DOHH2 (cell line): ENCODE data around the gene TTC28.

Experiments
- H3F3A ChIP-seq: fragments of 200-600 bp; sonication (generic), shearing (Covaris generic); 2 replicates; pipeline ENCODE4 v1.6.0; 2016; ENCODE audit warnings: antibody characterized with exemption, mild to moderate bottlenecking; ENCODE audit not compliant: control insufficient read depth, insufficient read depth
- H3K27ac ChIP-seq: fragments of 200-600 bp; sonication (generic); 2 replicates; pipeline ENCODE4 v1.5.1; 2014; ENCODE audit warnings: low read depth, mild to moderate bottlenecking, low read length, moderate library complexity
- H3K27me3 ChIP-seq: fragments of 200-600 bp; sonication (generic); 2 replicates; pipeline ENCODE4 v1.6.1; 2014; ENCODE audit warnings: mild to moderate bottlenecking, low read length, mixed read lengths; ENCODE audit not compliant: control insufficient read depth
- H3K36me3 ChIP-seq: fragments of 200-600 bp; sonication (generic); 2 replicates; pipeline ENCODE4 v1.6.1; 2014; ENCODE audit warnings: mild to moderate bottlenecking, low read length, moderate library complexity, mixed read lengths; ENCODE audit not compliant: control insufficient read depth
- H3K4me1 ChIP-seq: fragments of 200-600 bp; sonication (generic); 2 replicates; pipeline ENCODE4 v1.6.1; 2014; ENCODE audit warnings: mild to moderate bottlenecking, low read length, mixed read lengths; ENCODE audit not compliant: control insufficient read depth
- H3K4me2 ChIP-seq: fragments of 200-600 bp; sonication (generic); 2 replicates; pipeline ENCODE4 v1.6.0; 2014; ENCODE audit warnings: mild to moderate bottlenecking, low read length, moderate library complexity
- H3K4me3 ChIP-seq: fragments of 200-600 bp; sonication (generic); 2 replicates; pipeline ENCODE4 v1.5.1; 2014; ENCODE audit warnings: mild to moderate bottlenecking, low read length, mixed read lengths
- H3K79me2 ChIP-seq: fragments of 200-600 bp; sonication (generic); 2 replicates; pipeline ENCODE4 v1.6.1; 2014; ENCODE audit warnings: mild to moderate bottlenecking, low read length, mixed read lengths; ENCODE audit not compliant: control insufficient read depth
- H3K9me2 ChIP-seq: fragments of 200-600 bp; sonication (generic); replicated peaks from 2 replicates; pipeline ENCODE4 v1.6.1; 2014; ENCODE audit warnings: mild to moderate bottlenecking, low read length, mixed read lengths; ENCODE audit not compliant: control insufficient read depth
- H3K9me3 ChIP-seq: fragments of 200-600 bp; sonication (generic); 2 replicates; pipeline ENCODE4 v1.6.1; 2014; ENCODE audit warnings: antibody characterized with exemption, low read length, mixed read lengths; ENCODE audit not compliant: control insufficient read depth, insufficient read depth
- H4K20me1 ChIP-seq: fragments of 200-600 bp; sonication (generic); 2 replicates; pipeline ENCODE4 v1.6.0; 2014; ENCODE audit warnings: low read depth, mild to moderate bottlenecking, antibody characterized with exemption, low read length, moderate library complexity; ENCODE audit not compliant: control insufficient read depth, insufficient read depth
- CTCF ChIP-seq: fragments of 200-600 bp; sonication (generic); IDR thresholded peaks from one replicate; pipeline ENCODE4 v1.5.1; 2014; ENCODE audit warnings: antibody characterized with exemption, mild to moderate bottlenecking, low read depth, low read length; ENCODE audit not compliant: poor library complexity, severe bottlenecking
- EZH2phosphoT487 ChIP-seq: fragments of 200-600 bp; sonication (generic); IDR thresholded peaks from 2 replicates; pipeline ENCODE4 v1.6.1; 2017; ENCODE audit warnings: borderline replicate concordance, mild to moderate bottlenecking, antibody characterized with exemption, low read length, moderate library complexity, mixed read lengths

TTC28 gene

GRCh38 chr22:27973846-27974245, 705.8 kb downstream of the TTC28 start:
- no peak overlapping the region for H3K27ac ChIP-seq
- no peak for TF ChIP-seq EZH2phosphoT487
- no peak for TF ChIP-seq CTCF
- no peaks in the 10 kb centered on the region for H3K27me3 ChIP-seq
- no peaks in the 10 kb centered on the region for H3K79me2 ChIP-seq
- no peak overlapping the region for H3K4me2 ChIP-seq
- H3K4me1 ChIP-seq = no peaks in the 10 kb centered on the region
- H4K20me1 ChIP-seq = no peaks in the 10 kb centered on the region
- H3K36me3 ChIP-seq = no peaks in the 10 kb centered on the region
- no peaks in the 10 kb centered on the region for H3K9me2 ChIP-seq
- H3K9me3 ChIP-seq = no peaks in the 10 kb centered on the region
- no peak overlapping the region for H3K4me3 ChIP-seq
- no peaks in the 10 kb centered on the region for H3F3A ChIP-seq

- Histone ChIP-seq H3K79me2 (no peaks in the 10 kb centered on the region), H3K9me3 (no peaks in the 10 kb centered on the region), H3K27me3 (no peaks in the 10 kb centered on the region), H4K20me1 (no peaks in the 10 kb centered on the region), H3F3A (no peaks in the 10 kb centered on the region), H3K4me2 (no peak overlapping the region), H3K4me3 (no peak overlapping the region), H3K4me1 (no peaks in the 10 kb centered on the region), H3K36me3 (no peaks in the 10 kb centered on the region), H3K9me2 (no peaks in the 10 kb centered on the region), H3K27ac (no peak overlapping the region)
- no peak for TF ChIP-seq EZH2phosphoT487
- no peak for TF ChIP-seq CTCF
Observed at GRCh38 chr22:27972732-27973698, 706.6 kb downstream of the TTC28 start.

GRCh38 chr22:27971926-27972325, 707.7 kb downstream of the TTC28 start:
- no peaks in the 10 kb centered on the region for H4K20me1 ChIP-seq
- H3K79me2 ChIP-seq = no peaks in the 10 kb centered on the region
- no peak overlapping the region for H3K4me3 ChIP-seq
- TF ChIP-seq EZH2phosphoT487 = no peak
- TF ChIP-seq CTCF = no peak
- no peaks in the 10 kb centered on the region for H3F3A ChIP-seq
- no peak overlapping the region for H3K27ac ChIP-seq
- no peaks in the 10 kb centered on the region for H3K4me1 ChIP-seq
- no peaks in the 10 kb centered on the region for H3K27me3 ChIP-seq
- H3K9me2 ChIP-seq = no peaks in the 10 kb centered on the region
- H3K36me3 ChIP-seq = no peaks in the 10 kb centered on the region
- no peaks in the 10 kb centered on the region for H3K9me3 ChIP-seq
- H3K4me2 ChIP-seq = no peak overlapping the region
